Neuronal stem cell (in vitro differentiated cells): Measurements from ENCODE around the gene INSR.

Source experiments
- DNase-seq: peaks from one replicate; pipeline ENCODE4 v3.0.0-alpha.2; 2013; ENCODE audit warnings: low spot score
- H2AFZ ChIP-seq: one replicate; pipeline ENCODE4 v1.6.1; 2013; ENCODE audit warnings: mild to moderate bottlenecking, low read length, inconsistent platforms
- H2AK5ac ChIP-seq: 2 replicates; pipeline ENCODE4 v1.6.1; 2013; ENCODE audit warnings: low read depth, mild to moderate bottlenecking, inconsistent platforms, low read length, moderate library complexity, mixed read lengths
- H2BK120ac ChIP-seq: 2 replicates; pipeline ENCODE4 v1.6.1; 2013; ENCODE audit warnings: low read depth, mild to moderate bottlenecking, inconsistent platforms, low read length, moderate library complexity, mixed read lengths
- H2BK12ac ChIP-seq: one replicate; pipeline ENCODE4 v1.6.1; 2013; ENCODE audit warnings: low read length, inconsistent platforms
- H2BK15ac ChIP-seq: 2 replicates; pipeline ENCODE4 v1.6.1; 2013; ENCODE audit warnings: mild to moderate bottlenecking, low read length, inconsistent platforms, mixed read lengths
- H2BK5ac ChIP-seq: one replicate; pipeline ENCODE4 v1.6.1; 2013; ENCODE audit warnings: inconsistent platforms, mild to moderate bottlenecking, low read length, moderate library complexity
- H3K14ac ChIP-seq: one replicate; pipeline ENCODE4 v1.6.1; 2013; ENCODE audit warnings: low read length, inconsistent platforms
- H3K18ac ChIP-seq: 2 replicates; pipeline ENCODE4 v1.6.1; 2013; ENCODE audit warnings: low read length, inconsistent platforms
- H3K23ac ChIP-seq: 2 replicates; pipeline ENCODE4 v1.6.1; 2013; ENCODE audit warnings: low read depth, mild to moderate bottlenecking, mixed read lengths, low read length, inconsistent platforms; ENCODE audit not compliant: poor library complexity
- H3K27ac ChIP-seq: replicated peaks from 3 replicates; pipeline ENCODE4 v1.5.1; 2013; ENCODE audit warnings: low read length, inconsistent platforms
- H3K27me3 ChIP-seq, 3 experiments: 2 replicates each; pipeline ENCODE4 v1.6.1; 2013; ENCODE audit warnings: low read length in 3 of 3, mild to moderate bottlenecking in 2 of 3, inconsistent platforms in 1 of 3, low read depth in 1 of 3, mixed read lengths in 1 of 3, moderate library complexity in 1 of 3; ENCODE audit not compliant: control insufficient read depth in 3 of 3, insufficient read depth in 3 of 3
- H3K36me3 ChIP-seq, 2 donors: replicated peaks in 1 of 2; 2 replicates each; pipeline ENCODE4 v1.6.1; 2013; ENCODE audit warnings: low read length in 2 of 2; ENCODE audit not compliant: control insufficient read depth in 2 of 2, insufficient read depth in 2 of 2
- H3K4ac ChIP-seq: 2 replicates; pipeline ENCODE4 v1.6.1; 2013; ENCODE audit warnings: inconsistent platforms, mild to moderate bottlenecking, low read length, moderate library complexity
- H3K4me1 ChIP-seq, 2 donors: 1 replicate in 1 of 2; 2 replicates in 1 of 2; pipeline ENCODE4 v1.6.1; 2013; ENCODE audit warnings: low read length in 2 of 2, low read depth in 1 of 2; ENCODE audit not compliant: control insufficient read depth in 2 of 2, insufficient read depth in 1 of 2
- H3K4me2 ChIP-seq: one replicate; pipeline ENCODE4 v1.6.1; 2013; ENCODE audit warnings: mild to moderate bottlenecking, low read length, inconsistent platforms; ENCODE audit not compliant: insufficient read depth, poor library complexity, severe bottlenecking
- H3K4me3 ChIP-seq, 2 donors: 2 replicates each; pipeline ENCODE4 v1.5.1; 2013; ENCODE audit warnings: low read length in 2 of 2, mild to moderate bottlenecking in 2 of 2, inconsistent platforms in 1 of 2, moderate library complexity in 1 of 2
- H3K79me1 ChIP-seq: one replicate; pipeline ENCODE4 v1.6.1; 2013; ENCODE audit warnings: low read depth, mild to moderate bottlenecking, inconsistent platforms, low read length, moderate library complexity
- H3K9ac ChIP-seq: one replicate; pipeline ENCODE4 v1.6.1; 2013; ENCODE audit warnings: mild to moderate bottlenecking, low read depth, low read length, inconsistent platforms; ENCODE audit not compliant: poor library complexity
- H3K9me3 ChIP-seq, 2 donors: replicated peaks in 1 of 2; 2 replicates each; pipeline versions ENCODE3 to v1.6.1; 2013; ENCODE audit warnings: low read length in 2 of 2, mild to moderate bottlenecking in 2 of 2, inconsistent platforms in 1 of 2, low read depth in 1 of 2, mixed read lengths in 1 of 2, moderate library complexity in 1 of 2; ENCODE audit not compliant: control insufficient read depth in 2 of 2, insufficient read depth in 1 of 2
- H4K8ac ChIP-seq: one replicate; pipeline ENCODE4 v1.6.1; 2013; ENCODE audit warnings: low read depth, mild to moderate bottlenecking, inconsistent platforms, low read length, moderate library complexity
- H4K91ac ChIP-seq: one replicate; pipeline ENCODE4 v1.6.1; 2013; ENCODE audit warnings: low read length, low read depth, mild to moderate bottlenecking, inconsistent platforms; ENCODE audit not compliant: poor library complexity
- WGBS, 2 donors: extraction: QIAGEN DNeasy Blood & Tissue Kit; methylation state at CpG; one replicate each; pipeline ENCODE4 v1.1.7; 2013; ENCODE audit warnings: missing lambda C conversion rate in 2 of 2, mixed read lengths in 1 of 2; ENCODE audit not compliant: insufficient read length in 2 of 2, insufficient replicate concordance in 1 of 2; ENCODE audit errors: extremely low coverage in 2 of 2; 5-methylcytosine and 5-hydroxymethylcytosine counted together

INSR gene

DNA sequence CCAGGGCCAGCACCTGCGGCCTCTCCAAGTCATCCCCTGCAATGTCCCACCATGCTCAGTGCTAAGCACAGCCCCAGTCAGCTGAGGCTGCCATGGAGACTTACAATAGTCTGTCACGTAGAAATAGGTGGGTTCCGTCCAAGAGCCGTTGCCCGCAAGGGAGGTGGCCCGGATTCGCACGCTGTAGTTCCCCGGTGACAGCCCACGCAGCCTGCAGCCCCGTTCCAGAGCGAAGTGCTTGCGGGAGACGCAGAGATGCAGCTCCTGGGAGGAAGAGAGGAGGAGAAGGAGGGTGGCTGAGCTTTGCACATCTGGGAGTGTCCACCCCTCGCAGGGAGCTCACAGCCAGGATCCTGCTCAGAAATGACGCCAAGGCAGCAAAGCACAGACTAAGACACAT is 162.2 kb downstream of the INSR start:
- H2BK120ac ChIP-seq: no peak overlapping the region
- H2AK5ac ChIP-seq: no peak overlapping the region
- H3K79me1 ChIP-seq: no peaks in the 10 kb centered on the region
- H3K4ac ChIP-seq: no peak overlapping the region
- peak overlapping the region; percentile 7 for H2BK12ac ChIP-seq
- H2AFZ ChIP-seq: no peak overlapping the region
- peaks cover 4 to 28% of the 10 kb centered on the region in 2 donors for H3K36me3 ChIP-seq
- H3K9me3 ChIP-seq: peaks cover 0 to 2% of the 10 kb centered on the region in 2 donors
- H3K4me1 ChIP-seq: no peaks in the 10 kb centered on the region
- H3K4me2 ChIP-seq: no peak overlapping the region
- WGBS, 2 donors: no CpG with 5 or more reads among the region's 16 CpGs
- H3K14ac ChIP-seq: peak overlapping the region; percentile 38
- no peak overlapping the region for H3K18ac ChIP-seq
- no peak overlapping the region for H3K23ac ChIP-seq
- DNase-seq: no peak
- no peak overlapping the region for H4K91ac ChIP-seq
- H3K9ac ChIP-seq: no peak overlapping the region
- no peak overlapping the region for H2BK5ac ChIP-seq
- H3K27me3 ChIP-seq: no peaks in the 10 kb centered on the region
- no peak overlapping the region for H2BK15ac ChIP-seq
- H4K8ac ChIP-seq: no peak overlapping the region
- H3K4me3 ChIP-seq: peak overlapping the region in 1 of 2 donors; percentile 48
- no peak overlapping the region for H3K27ac ChIP-seq

DNA sequence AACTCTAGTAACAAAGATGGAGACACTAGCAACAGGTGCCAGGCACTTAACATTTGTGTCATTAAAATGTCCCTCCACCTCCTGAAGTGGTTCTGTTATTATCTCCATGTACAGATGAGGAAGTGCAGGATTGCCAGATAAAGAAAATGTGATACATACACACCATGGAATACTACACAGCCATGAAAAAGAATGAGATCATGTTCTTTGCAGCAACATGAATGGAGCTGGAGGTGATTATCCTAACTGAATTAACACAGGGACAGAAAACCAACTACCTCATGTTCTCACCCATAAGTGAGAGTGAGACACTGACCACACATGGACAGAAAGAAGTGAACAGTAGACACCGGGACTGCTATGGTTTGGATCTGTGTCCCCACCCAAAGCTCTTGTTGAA is 164.2 kb downstream of the INSR start:
- Histone ChIP-seq H4K91ac (no peak overlapping the region), H3K36me3 (peaks cover 13 to 48% of the 10 kb centered on the region in 2 donors), H3K23ac (no peak overlapping the region), H3K18ac (no peak overlapping the region), H3K14ac (no peak overlapping the region), H2BK5ac (no peak overlapping the region), H3K4me1 (no peaks in the 10 kb centered on the region), H2BK12ac (no peak overlapping the region), H3K79me1 (no peaks in the 10 kb centered on the region), H3K27me3 (no peaks in the 10 kb centered on the region), H3K4ac (no peak overlapping the region), H3K9me3 (peaks cover 3 to 12% of the 10 kb centered on the region in 2 donors), H4K8ac (no peak overlapping the region), H3K4me2 (no peak overlapping the region), H2AK5ac (no peak overlapping the region), H3K27ac (no peak overlapping the region), H2AFZ (no peak overlapping the region), H3K4me3 (no peak overlapping the region), H3K9ac (no peak overlapping the region), H2BK15ac (no peak overlapping the region), H2BK120ac (no peak overlapping the region)
- no peak for DNase-seq
- WGBS, 2 donors: no CpG with 5 or more reads among the region's 1 CpG

GRCh38 chr19:7126132-7126531 is 168.1 kb downstream of the INSR start:
- H3K4me3 ChIP-seq: no peak overlapping the region
- H3K27ac ChIP-seq: no peak overlapping the region
- H3K4ac ChIP-seq: no peak overlapping the region
- H3K9ac ChIP-seq: no peak overlapping the region
- no peak for DNase-seq
- no CpG with 5 or more reads among the region's 3 CpGs for WGBS, 2 donors
- H3K18ac ChIP-seq: no peak overlapping the region
- H4K91ac ChIP-seq: no peak overlapping the region
- H2AFZ ChIP-seq: no peak overlapping the region
- H2AK5ac ChIP-seq: no peak overlapping the region
- no peak overlapping the region for H4K8ac ChIP-seq
- no peak overlapping the region for H2BK5ac ChIP-seq
- no peaks in the 10 kb centered on the region for H3K27me3 ChIP-seq
- no peak overlapping the region for H2BK15ac ChIP-seq
- no peak overlapping the region for H3K23ac ChIP-seq
- no peak overlapping the region for H2BK120ac ChIP-seq
- no peaks in the 10 kb centered on the region for H3K79me1 ChIP-seq
- H2BK12ac ChIP-seq: no peak overlapping the region
- peaks cover 15 to 61% of the 10 kb centered on the region in 2 donors for H3K36me3 ChIP-seq
- H3K4me2 ChIP-seq: no peak overlapping the region
- H3K9me3 ChIP-seq: peaks cover 3 to 13% of the 10 kb centered on the region in 2 donors
- no peak overlapping the region for H3K14ac ChIP-seq
- H3K4me1 ChIP-seq: no peaks in the 10 kb centered on the region

- Histone ChIP-seq H2AK5ac (no peak overlapping the region), H3K27ac (no peak overlapping the region), H3K9me3 (peaks cover 3 to 12% of the 10 kb centered on the region in 2 donors), H3K4me1 (no peaks in the 10 kb centered on the region), H4K91ac (no peak overlapping the region), H3K27me3 (no peaks in the 10 kb centered on the region), H3K36me3 (peaks cover 14 to 66% of the 10 kb centered on the region in 2 donors), H3K14ac (no peak overlapping the region), H3K4me2 (no peak overlapping the region), H3K4ac (no peak overlapping the region), H2BK12ac (no peak overlapping the region), H3K79me1 (no peaks in the 10 kb centered on the region), H3K4me3 (no peak overlapping the region), H3K18ac (no peak overlapping the region), H3K9ac (no peak overlapping the region), H2BK120ac (no peak overlapping the region), H2BK5ac (no peak overlapping the region), H2AFZ (no peak overlapping the region), H2BK15ac (no peak overlapping the region), H4K8ac (no peak overlapping the region), H3K23ac (no peak overlapping the region)
- no CpG with 5 or more reads among the region's 16 CpGs for WGBS, 2 donors
- no peak for DNase-seq
Measured at GRCh38 chr19:7125221-7125620, 169.0 kb downstream of the INSR start.
